ENCODE measurements around the gene PI16.

DNA sequence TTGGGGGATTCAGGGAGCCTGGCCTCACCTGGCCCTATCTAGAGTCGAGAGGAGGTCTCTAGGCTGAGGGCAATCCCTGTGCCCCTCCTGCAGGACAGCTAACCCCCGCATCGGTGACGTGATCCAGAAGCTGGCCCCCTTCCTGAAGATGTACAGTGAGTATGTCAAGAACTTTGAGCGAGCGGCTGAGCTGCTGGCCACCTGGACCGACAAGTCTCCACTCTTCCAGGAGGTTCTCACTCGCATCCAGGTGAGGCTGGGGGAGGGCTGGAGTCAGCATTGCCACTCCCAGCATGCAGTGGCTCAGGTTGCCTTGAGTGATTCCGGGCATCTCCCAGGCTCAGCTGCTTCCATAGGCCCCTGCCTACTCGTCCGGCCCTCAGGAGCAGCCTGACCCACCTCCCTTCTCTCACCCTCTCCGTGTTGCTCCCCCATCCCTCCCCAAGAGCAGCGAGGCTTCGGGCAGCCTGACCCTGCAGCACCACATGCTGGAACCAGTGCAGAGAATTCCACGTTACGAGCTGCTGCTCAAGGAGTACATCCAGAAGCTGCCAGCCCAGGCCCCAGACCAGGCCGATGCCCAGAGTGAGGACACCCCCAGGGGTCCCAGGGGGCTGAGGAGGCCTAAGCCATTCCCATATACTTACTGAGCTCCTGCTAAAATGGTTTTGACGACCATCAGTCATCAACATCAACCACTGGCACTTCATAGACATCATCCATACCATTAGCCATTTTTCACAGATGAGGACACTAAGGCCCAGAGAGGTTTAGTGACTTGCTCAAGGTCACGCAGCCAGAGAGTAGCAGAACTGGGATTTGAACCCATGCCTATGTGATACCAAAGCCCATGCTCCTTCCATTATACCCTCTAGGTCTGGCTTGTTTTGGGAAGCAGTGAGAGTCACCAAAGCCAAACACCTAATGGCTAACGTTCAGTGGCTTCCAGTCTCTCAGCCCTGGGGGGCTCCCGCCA lies 59.3 kb downstream of the PI16 start:
- TF ChIP-seq, protein P1, sequence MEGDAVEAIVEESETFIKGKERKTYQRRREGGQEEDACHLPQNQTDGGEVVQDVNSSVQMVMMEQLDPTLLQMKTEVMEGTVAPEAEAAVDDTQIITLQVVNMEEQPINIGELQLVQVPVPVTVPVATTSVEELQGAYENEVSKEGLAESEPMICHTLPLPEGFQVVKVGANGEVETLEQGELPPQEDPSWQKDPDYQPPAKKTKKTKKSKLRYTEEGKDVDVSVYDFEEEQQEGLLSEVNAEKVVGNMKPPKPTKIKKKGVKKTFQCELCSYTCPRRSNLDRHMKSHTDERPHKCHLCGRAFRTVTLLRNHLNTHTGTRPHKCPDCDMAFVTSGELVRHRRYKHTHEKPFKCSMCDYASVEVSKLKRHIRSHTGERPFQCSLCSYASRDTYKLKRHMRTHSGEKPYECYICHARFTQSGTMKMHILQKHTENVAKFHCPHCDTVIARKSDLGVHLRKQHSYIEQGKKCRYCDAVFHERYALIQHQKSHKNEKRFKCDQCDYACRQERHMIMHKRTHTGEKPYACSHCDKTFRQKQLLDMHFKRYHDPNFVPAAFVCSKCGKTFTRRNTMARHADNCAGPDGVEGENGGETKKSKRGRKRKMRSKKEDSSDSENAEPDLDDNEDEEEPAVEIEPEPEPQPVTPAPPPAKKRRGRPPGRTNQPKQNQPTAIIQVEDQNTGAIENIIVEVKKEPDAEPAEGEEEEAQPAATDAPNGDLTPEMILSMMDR (IDR thresholded peaks at IDR 0.05) = no peak
- TF ChIP-seq POLR2A (IDR thresholded peaks at IDR 0.05) = no peak

Data from ovary (tissue), 3 donors.